ES-I3 (cell line): ENCODE measurements around the gene UBAP1.
A peak's percentile ranks its signal among the peaks of the same experiment; 100 is the strongest.
"Not testable (repeated sequence)": the region's sequence is repeated elsewhere in the genome, so short reads cannot be mapped to it uniquely, and the experiment has no call there.

Experiments
- H3K36me3 ChIP-seq: 2 replicates; pipeline ENCODE4 v1.6.1; 2013; ENCODE audit warnings: mild to moderate bottlenecking, low read length, control low read depth, moderate library complexity; ENCODE audit not compliant: insufficient read depth
- H3K4me1 ChIP-seq: 2 replicates; pipeline ENCODE4 v1.6.1; 2013; ENCODE audit warnings: mild to moderate bottlenecking, control low read depth, low read length; ENCODE audit not compliant: insufficient read depth
- H3K9ac ChIP-seq: 2 replicates; pipeline ENCODE4 v1.6.1; 2013; ENCODE audit warnings: low read depth, mild to moderate bottlenecking, low read length, moderate library complexity
- H3K9me3 ChIP-seq: 2 replicates; pipeline ENCODE4 v1.6.1; 2013; ENCODE audit warnings: mild to moderate bottlenecking, low read length, moderate library complexity; ENCODE audit not compliant: control insufficient read depth, insufficient read depth

UBAP1 gene

GRCh38 chr9:34169125-34169524 is 9.7 kb upstream of the UBAP1 start:
- Histone ChIP-seq H3K9ac (no peak overlapping the region), H3K9me3 (no peaks in the 10 kb centered on the region), H3K36me3 (no peaks in the 10 kb centered on the region), H3K4me1 (no peaks in the 10 kb centered on the region)

GRCh38 chr9:34170237-34170991 is 8.4 kb upstream of the UBAP1 start:
- no peak overlapping the region for H3K9ac ChIP-seq
- no peaks in the 10 kb centered on the region for H3K9me3 ChIP-seq
- no peaks in the 10 kb centered on the region for H3K36me3 ChIP-seq
- H3K4me1 ChIP-seq, result no peaks in the 10 kb centered on the region

DNA sequence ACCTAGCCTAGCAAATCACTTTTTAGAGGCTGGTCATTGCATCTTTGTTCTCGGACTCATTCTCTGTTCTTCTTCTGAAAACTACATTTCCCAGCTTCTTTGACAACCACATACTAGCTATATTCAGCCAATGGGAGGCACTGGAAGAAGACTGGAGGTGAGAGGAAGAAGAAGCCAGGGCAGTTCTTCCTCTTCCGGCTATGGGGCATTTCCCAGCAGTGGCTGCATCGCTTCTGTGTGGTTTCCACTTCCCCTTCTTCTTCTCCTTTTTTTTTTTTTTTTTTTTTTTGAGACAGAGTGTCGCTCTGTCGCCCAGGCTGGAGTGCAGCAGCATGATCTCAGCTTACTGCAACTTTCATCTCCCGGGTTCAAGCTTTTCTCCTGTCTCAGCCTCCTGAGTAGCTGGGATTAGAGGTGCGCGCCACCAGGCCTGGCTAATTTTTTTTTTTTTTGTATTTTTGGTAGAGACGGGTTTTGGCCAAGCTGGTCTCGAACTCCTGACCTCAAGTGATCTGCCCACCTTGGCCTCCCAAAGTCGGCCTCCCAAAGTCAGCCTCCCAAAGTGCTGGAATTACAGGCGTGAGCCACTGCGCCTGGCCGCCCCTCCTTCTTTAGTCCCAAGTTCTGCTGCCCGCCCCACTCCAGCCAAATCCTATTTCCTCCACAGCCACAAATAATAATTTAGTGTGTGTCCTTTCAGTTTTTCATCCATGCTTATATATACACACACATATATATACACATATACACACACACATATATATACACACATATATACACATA is 6.9 kb upstream of the UBAP1 start:
- H3K9ac ChIP-seq, result no peak overlapping the region
- no peaks in the 10 kb centered on the region for H3K9me3 ChIP-seq
- no peaks in the 10 kb centered on the region for H3K4me1 ChIP-seq
- no peaks in the 10 kb centered on the region for H3K36me3 ChIP-seq

- Histone ChIP-seq H3K36me3 (no peaks in the 10 kb centered on the region), H3K9me3 (no peaks in the 10 kb centered on the region), H3K4me1 (no peaks in the 10 kb centered on the region), H3K9ac (no peak overlapping the region)
Observed at GRCh38 chr9:34176089-34176488, 2.8 kb upstream of the UBAP1 start.

DNA sequence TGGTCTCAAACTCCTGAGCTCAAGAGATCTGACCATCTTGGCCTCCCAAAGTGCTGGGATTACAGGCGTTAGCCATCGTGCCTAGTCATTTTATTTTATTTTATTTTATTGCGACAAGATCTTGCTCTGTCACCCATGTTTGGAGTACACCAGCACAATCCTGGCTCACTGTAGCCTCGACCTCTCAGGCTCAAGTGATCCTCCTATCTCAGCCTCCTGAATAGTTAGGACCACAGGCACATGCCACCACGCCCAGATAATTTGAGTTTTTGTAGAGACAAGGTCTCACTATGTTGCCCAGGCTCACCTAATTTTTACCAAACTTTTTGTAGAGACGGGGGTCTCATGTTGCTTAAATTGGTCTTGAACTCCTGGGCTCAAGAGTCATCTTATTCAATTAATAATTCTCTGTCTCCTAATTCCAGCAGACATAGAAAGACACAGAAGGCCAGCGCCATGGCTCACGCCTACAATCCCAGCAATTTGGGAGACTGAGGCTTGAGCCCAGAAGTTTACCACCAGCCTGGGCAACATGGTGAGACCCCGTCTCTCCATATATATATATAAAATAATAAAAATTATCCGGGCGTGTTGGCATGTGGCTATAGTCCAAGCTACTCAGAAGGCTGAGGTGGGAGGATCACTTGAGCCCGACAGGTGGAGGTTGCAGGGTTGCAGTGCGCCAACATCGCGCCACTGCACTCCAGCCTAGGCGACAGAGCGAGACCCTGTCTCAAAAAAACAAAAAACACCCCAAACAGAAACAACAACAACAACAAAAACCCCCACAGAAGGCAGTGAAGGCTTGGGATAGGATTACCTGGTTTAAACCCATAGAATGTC is 1.0 kb upstream of the UBAP1 start:
- H3K4me1 ChIP-seq, result no peaks in the 10 kb centered on the region
- H3K9me3 ChIP-seq, result no peaks in the 10 kb centered on the region
- H3K36me3 ChIP-seq, result no peaks in the 10 kb centered on the region
- peak overlapping the region; percentile 97 for H3K9ac ChIP-seq

GRCh38 chr9:34179213-34180136 is 632 bp downstream of the UBAP1 start:
- H3K36me3 ChIP-seq, result no peaks in the 10 kb centered on the region
- no peaks in the 10 kb centered on the region for H3K9me3 ChIP-seq
- H3K4me1 ChIP-seq, result no peaks in the 10 kb centered on the region
- peak overlapping the region; percentile 97 for H3K9ac ChIP-seq

- Histone ChIP-seq H3K9ac (no peak overlapping the region), H3K9me3 (no peaks in the 10 kb centered on the region), H3K36me3 (no peaks in the 10 kb centered on the region), H3K4me1 (peaks cover 9% of the 10 kb centered on the region)
Observed at GRCh38 chr9:34185778-34186551, 7.1 kb downstream of the UBAP1 start.

GRCh38 chr9:34187891-34188240 is 9.0 kb downstream of the UBAP1 start:
- peaks cover 17% of the 10 kb centered on the region for H3K4me1 ChIP-seq
- H3K36me3 ChIP-seq, result no peaks in the 10 kb centered on the region
- no peaks in the 10 kb centered on the region for H3K9me3 ChIP-seq
- no peak overlapping the region for H3K9ac ChIP-seq

- Histone ChIP-seq H3K9ac (no peak overlapping the region), H3K36me3 (no peaks in the 10 kb centered on the region), H3K4me1 (peaks cover 10% of the 10 kb centered on the region), H3K9me3 (no peaks in the 10 kb centered on the region)
Observed at GRCh38 chr9:34190996-34191892, 12.4 kb downstream of the UBAP1 start.

- Histone ChIP-seq H3K9ac (no peak overlapping the region), H3K9me3 (no peaks in the 10 kb centered on the region), H3K36me3 (no peaks in the 10 kb centered on the region), H3K4me1 (peaks cover 13% of the 10 kb centered on the region)
Observed at GRCh38 chr9:34195143-34195542, 16.3 kb downstream of the UBAP1 start.

- not testable (repeated sequence) for H3K36me3 ChIP-seq, H3K9ac ChIP-seq, H3K9me3 ChIP-seq, H3K4me1 ChIP-seq
Observed at GRCh38 chr9:34197286-34197685, 18.4 kb downstream of the UBAP1 start.
